ENCODE results near the gene OR6C68.

The OR6C68 gene

DNA sequence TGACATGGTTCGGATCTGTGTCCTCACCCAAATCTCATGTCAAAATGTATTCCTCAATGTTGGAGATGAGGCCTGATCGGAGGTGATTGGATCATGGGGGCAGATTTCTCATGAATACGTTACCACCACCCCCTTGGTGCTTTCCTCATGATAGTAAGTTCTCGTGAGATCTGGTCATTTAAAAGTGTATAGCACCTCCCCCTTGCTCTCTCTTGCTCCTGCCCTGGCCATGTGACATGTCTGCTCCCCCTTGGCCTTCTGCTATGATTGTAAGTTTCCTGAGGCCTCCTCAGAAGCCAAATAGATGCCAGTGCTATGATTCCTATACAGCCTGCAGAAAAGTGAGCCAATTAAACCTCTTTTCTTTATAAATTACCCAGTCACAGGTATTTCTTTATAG is 7.1 kb downstream of the OR6C68 start:
- Histone ChIP-seq H3K9me3 (no peaks in the 10 kb centered on the region), H3K4me3 (no peak overlapping the region), H3K27me3 (no peaks in the 10 kb centered on the region), H3K4me1 (no peaks in the 10 kb centered on the region), H3K36me3 (no peaks in the 10 kb centered on the region), H3K27ac (no peak overlapping the region)
- intact Hi-C loops (cut with DNase I; ENCODE audit: low total_unique reads): no loop called here
- no peak for DNase-seq
- TF ChIP-seq, protein P1, sequence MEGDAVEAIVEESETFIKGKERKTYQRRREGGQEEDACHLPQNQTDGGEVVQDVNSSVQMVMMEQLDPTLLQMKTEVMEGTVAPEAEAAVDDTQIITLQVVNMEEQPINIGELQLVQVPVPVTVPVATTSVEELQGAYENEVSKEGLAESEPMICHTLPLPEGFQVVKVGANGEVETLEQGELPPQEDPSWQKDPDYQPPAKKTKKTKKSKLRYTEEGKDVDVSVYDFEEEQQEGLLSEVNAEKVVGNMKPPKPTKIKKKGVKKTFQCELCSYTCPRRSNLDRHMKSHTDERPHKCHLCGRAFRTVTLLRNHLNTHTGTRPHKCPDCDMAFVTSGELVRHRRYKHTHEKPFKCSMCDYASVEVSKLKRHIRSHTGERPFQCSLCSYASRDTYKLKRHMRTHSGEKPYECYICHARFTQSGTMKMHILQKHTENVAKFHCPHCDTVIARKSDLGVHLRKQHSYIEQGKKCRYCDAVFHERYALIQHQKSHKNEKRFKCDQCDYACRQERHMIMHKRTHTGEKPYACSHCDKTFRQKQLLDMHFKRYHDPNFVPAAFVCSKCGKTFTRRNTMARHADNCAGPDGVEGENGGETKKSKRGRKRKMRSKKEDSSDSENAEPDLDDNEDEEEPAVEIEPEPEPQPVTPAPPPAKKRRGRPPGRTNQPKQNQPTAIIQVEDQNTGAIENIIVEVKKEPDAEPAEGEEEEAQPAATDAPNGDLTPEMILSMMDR (IDR thresholded peaks at IDR 0.05): no peak

- DNase-seq: no peak
- no peaks in the 10 kb centered on the region for H3K36me3 ChIP-seq
Measured at GRCh38 chr12:55499810-55500252, 7.7 kb downstream of the OR6C68 start.

GRCh38 chr12:55501601-55502000 is 9.4 kb downstream of the OR6C68 start:
- intact Hi-C loops (cut with DNase I; ENCODE audit: low total_unique reads): no loop called here
- H3K4me3 ChIP-seq: no peak overlapping the region
- H3K9me3 ChIP-seq: no peaks in the 10 kb centered on the region
- no peaks in the 10 kb centered on the region for H3K36me3 ChIP-seq
- no peak overlapping the region for H3K27ac ChIP-seq
- DNase-seq: no peak
- TF ChIP-seq, protein P1 (IDR thresholded peaks at IDR 0.05): no peak
- H3K27me3 ChIP-seq: no peaks in the 10 kb centered on the region
- no peaks in the 10 kb centered on the region for H3K4me1 ChIP-seq

More at GRCh38 chr12:55499810-55500252, 7.7 kb downstream of the OR6C68 start:
- no peak overlapping the region for H3K27ac ChIP-seq
- TF ChIP-seq, protein P1 (IDR thresholded peaks at IDR 0.05): no peak
- no peak overlapping the region for H3K4me3 ChIP-seq
- H3K4me1 ChIP-seq: no peaks in the 10 kb centered on the region
- H3K27me3 ChIP-seq: no peaks in the 10 kb centered on the region
- intact Hi-C loops (cut with DNase I; ENCODE audit: low total_unique reads): no loop called here
- no peaks in the 10 kb centered on the region for H3K9me3 ChIP-seq

- TF ChIP-seq, protein P1 (IDR thresholded peaks at IDR 0.05): no peak
- no peak overlapping the region for H3K27ac ChIP-seq
Measured at GRCh38 chr12:55515696-55516095, 23.5 kb downstream of the OR6C68 start.

GRCh38 chr12:55516391-55516790 is 24.2 kb downstream of the OR6C68 start:
- intact Hi-C loops (cut with DNase I; ENCODE audit: low total_unique reads): no loop called here
- DNase-seq: no peak
- Histone ChIP-seq H3K4me3 (no peak overlapping the region), H3K4me1 (no peaks in the 10 kb centered on the region), H3K36me3 (no peaks in the 10 kb centered on the region), H3K27me3 (no peaks in the 10 kb centered on the region), H3K27ac (no peak overlapping the region), H3K9me3 (no peaks in the 10 kb centered on the region)
- TF ChIP-seq, protein P1 (IDR thresholded peaks at IDR 0.05): no peak

More at GRCh38 chr12:55515696-55516095, 23.5 kb downstream of the OR6C68 start:
- intact Hi-C loops (cut with DNase I; ENCODE audit: low total_unique reads): no loop called here
- Histone ChIP-seq H3K4me1 (no peaks in the 10 kb centered on the region), H3K36me3 (no peaks in the 10 kb centered on the region), H3K4me3 (no peak overlapping the region), H3K9me3 (no peaks in the 10 kb centered on the region), H3K27me3 (no peaks in the 10 kb centered on the region)
- DNase-seq: no peak
